ENCODE data around the gene NFIX.

- TF ChIP-seq, protein P1, sequence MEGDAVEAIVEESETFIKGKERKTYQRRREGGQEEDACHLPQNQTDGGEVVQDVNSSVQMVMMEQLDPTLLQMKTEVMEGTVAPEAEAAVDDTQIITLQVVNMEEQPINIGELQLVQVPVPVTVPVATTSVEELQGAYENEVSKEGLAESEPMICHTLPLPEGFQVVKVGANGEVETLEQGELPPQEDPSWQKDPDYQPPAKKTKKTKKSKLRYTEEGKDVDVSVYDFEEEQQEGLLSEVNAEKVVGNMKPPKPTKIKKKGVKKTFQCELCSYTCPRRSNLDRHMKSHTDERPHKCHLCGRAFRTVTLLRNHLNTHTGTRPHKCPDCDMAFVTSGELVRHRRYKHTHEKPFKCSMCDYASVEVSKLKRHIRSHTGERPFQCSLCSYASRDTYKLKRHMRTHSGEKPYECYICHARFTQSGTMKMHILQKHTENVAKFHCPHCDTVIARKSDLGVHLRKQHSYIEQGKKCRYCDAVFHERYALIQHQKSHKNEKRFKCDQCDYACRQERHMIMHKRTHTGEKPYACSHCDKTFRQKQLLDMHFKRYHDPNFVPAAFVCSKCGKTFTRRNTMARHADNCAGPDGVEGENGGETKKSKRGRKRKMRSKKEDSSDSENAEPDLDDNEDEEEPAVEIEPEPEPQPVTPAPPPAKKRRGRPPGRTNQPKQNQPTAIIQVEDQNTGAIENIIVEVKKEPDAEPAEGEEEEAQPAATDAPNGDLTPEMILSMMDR (IDR thresholded peaks at IDR 0.05) = no peak
- TF ChIP-seq POLR2AphosphoS5 (IDR thresholded peaks at IDR 0.05) = no peak
- TF ChIP-seq POLR2A (IDR thresholded peaks at IDR 0.05) = no peak
- TF ChIP-seq EP300 (IDR thresholded peaks at IDR 0.05) = no peak
Measured at GRCh38 chr19:13008926-13009787, 13.9 kb downstream of the NFIX start.

Data from sigmoid colon (tissue), 4 donors.